ENCODE data around the gene STOM.
"Not testable (repeated sequence)": the region's sequence is repeated elsewhere in the genome, so short reads cannot be mapped to it uniquely, and the experiment has no call there.

Gene STOM

DNA sequence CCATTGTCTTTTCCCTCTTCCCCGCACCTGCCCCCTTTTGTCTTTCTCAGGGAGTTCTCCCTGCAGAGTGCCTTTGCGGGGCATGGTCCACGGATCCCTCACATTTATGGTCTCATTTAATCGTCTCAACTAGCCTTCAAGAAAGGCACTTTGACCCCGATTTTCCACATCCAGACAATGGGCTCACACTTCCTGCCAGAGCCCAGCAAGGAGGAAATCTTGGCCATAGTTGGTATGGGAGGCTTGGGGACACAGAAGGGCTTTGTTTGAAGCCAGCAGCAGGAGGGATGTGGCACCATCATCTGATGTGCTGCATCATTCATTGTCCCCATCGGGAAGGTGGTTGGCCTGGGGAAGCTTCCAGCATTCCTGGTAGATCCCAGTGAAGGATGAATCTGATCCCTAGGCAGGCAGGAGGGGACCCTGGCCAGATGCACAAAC, 77.2 kb downstream of the STOM start:
- H3K4me3 ChIP-seq (ENCODE audit: low read depth, low read length), result no peak overlapping the region
- DNase-seq (ENCODE audit: low read depth), result no peak
- TF ChIP-seq CTCF (IDR thresholded peaks at IDR 0.05; ENCODE audit: insufficient read depth, low read depth, low read length, missing control alignments), result no peak

- no peak overlapping the region for H3K4me3 ChIP-seq (ENCODE audit: low read depth, low read length)
- no peak for TF ChIP-seq CTCF (IDR thresholded peaks at IDR 0.05; ENCODE audit: insufficient read depth, low read depth, low read length, missing control alignments)
- no peak for DNase-seq (ENCODE audit: low read depth)
These were observed 78.0 kb downstream of the STOM start for GRCh38 chr9:121292051-121292450.

DNA sequence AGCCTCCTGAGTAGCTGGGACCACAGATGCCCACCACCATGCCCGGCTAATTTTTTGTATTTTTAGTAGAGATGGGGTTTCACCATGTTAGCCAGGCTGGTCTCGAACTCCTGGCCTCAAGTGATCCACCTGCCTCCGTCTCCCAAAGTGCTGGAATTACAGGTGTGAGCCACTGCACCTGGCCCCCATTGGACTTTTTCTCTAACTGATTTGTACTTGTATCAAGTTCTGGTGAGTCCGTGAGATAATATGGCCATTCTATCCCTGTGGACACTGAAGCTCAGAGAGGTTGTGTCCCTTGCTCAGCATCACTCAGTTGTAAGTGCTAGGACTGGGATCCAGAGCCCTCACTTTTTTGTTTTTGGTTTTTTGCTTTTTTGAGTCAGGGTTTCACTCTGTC, 78.5 kb downstream of the STOM start:
- DNase-seq (ENCODE audit: low read depth), result not testable (repeated sequence)

DNA sequence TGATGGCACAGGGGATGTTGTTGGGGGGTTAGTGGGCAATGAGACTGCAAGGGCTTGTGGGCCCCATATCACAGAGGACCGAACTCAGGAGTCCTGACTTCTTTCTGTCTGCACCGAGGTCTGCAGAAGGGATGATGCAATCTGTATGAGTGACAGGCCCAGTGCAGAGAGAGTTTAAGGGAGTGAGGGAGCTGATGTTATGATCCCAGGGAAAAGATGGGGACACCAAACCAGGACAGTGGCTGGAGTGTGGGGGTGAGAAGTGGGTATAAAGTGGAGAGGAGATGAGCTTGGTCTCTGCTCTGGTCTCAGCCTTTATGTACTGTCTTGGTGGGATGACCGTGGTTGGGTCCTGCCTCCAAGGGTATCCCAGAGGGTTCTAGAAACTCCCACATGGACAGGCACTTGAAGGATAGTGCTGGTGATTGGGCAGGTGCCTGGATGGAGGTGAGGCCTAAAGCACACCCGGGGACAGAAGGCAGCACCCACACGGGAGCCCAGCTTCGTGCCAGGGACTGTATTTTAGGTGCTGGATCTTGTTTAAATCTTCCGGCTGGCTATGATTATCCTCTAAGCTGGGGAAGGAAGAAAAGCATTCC, 80.2 kb downstream of the STOM start:
- H3K4me3 ChIP-seq (ENCODE audit: low read depth, low read length), result no peak overlapping the region
- no peak for TF ChIP-seq CTCF (IDR thresholded peaks at IDR 0.05; ENCODE audit: insufficient read depth, low read depth, low read length, missing control alignments)

More for the DNA sequence above, 78.5 kb downstream of the STOM start:
- not testable (repeated sequence) for H3K4me3 ChIP-seq (ENCODE audit: low read depth, low read length)

GRCh38 chr9:121289026-121289771, 80.9 kb downstream of the STOM start:
- H3K4me3 ChIP-seq (ENCODE audit: low read depth, low read length), result no peak overlapping the region
- no peak for DNase-seq (ENCODE audit: low read depth)
- TF ChIP-seq CTCF (IDR thresholded peaks at IDR 0.05; ENCODE audit: insufficient read depth, low read depth, low read length, missing control alignments), result no peak

More for the DNA sequence above, 80.2 kb downstream of the STOM start:
- no peak for DNase-seq (ENCODE audit: low read depth)
